IMR-90 (cell line): ENCODE measurements around the gene DLX2. TPM values are rescaled to one million over a fixed set of nuclear protein-coding genes. Genes with fewer than 3 reads are reported as not detected.

Source experiments
- ATAC-seq: fragments of 200-7000 bp; cut with Tn5 transposase; 2 replicates; pipeline ENCODE4 v1.9.1; 2020; ENCODE audit warnings: low read depth, mild to moderate bottlenecking, moderate library complexity
- BruUV-seq: library from RNA; stranded (reverse); fragments of 400-500 nt; replicated peaks from 2 replicates; lab custom pipeline; 2021; lab: Mats Ljungman, UMichigan
- CTCF ChIA-PET: fragments of 300-600 bp; formaldehyde crosslinking; extraction: SDS; loops from one replicate; lab custom pipeline; 2021; ENCODE audit warnings: antibody characterized with exemption; lab: Yijun Ruan, JAX
- POLR2A ChIA-PET: fragments of 300-600 bp; sonication (Branson Sonifier 250); formaldehyde crosslinking; loops from one replicate; lab custom pipeline; 2022; ENCODE audit warnings: antibody characterized with exemption; ENCODE audit not compliant: unreplicated experiment; lab: Charles Lee
- DNase-seq: peaks from one replicate; pipeline ENCODE4 v3.0.0; 2013
- H2AFZ ChIP-seq: replicated peaks from 2 replicates; pipeline ENCODE3; 2013; ENCODE audit warnings: low read length, mild to moderate bottlenecking; ENCODE audit not compliant: poor library complexity
- H2AK5ac ChIP-seq: 2 replicates; pipeline ENCODE4 v1.6.1; 2013; ENCODE audit warnings: low read depth, low read length, inconsistent platforms
- H2AK9ac ChIP-seq: replicated peaks from 2 replicates; pipeline ENCODE3; 2013; ENCODE audit warnings: mild to moderate bottlenecking, low read depth, low read length, moderate library complexity; ENCODE audit not compliant: poor library complexity
- H2BK120ac ChIP-seq: 2 replicates; pipeline ENCODE4 v1.6.1; 2013; ENCODE audit warnings: low read depth, low read length, inconsistent platforms
- H2BK15ac ChIP-seq: 3 replicates; pipeline ENCODE4 v1.6.1; 2013; ENCODE audit warnings: low read depth, low read length, inconsistent platforms
- H2BK20ac ChIP-seq: 2 replicates; pipeline ENCODE4 v1.6.1; 2013; ENCODE audit warnings: low read depth, mild to moderate bottlenecking, inconsistent platforms, low read length, moderate library complexity
- H2BK5ac ChIP-seq: 2 replicates; pipeline ENCODE4 v1.6.1; 2013; ENCODE audit warnings: mild to moderate bottlenecking, low read depth, low read length, inconsistent platforms; ENCODE audit not compliant: poor library complexity, severe bottlenecking
- H3K14ac ChIP-seq: replicated peaks from 2 replicates; pipeline ENCODE4 v1.6.1; 2013; ENCODE audit warnings: low read depth, low read length, inconsistent platforms
- H3K18ac ChIP-seq: 2 replicates; pipeline ENCODE4 v1.6.1; 2013; ENCODE audit warnings: low read depth, low read length, control low read depth
- H3K23ac ChIP-seq: 2 replicates; pipeline ENCODE4 v1.6.1; 2013; ENCODE audit warnings: low read depth, low read length, inconsistent platforms
- H3K27ac ChIP-seq: 2 replicates; pipeline ENCODE4 v1.5.1; 2013; ENCODE audit warnings: mild to moderate bottlenecking, control low read depth, low read length; ENCODE audit not compliant: insufficient read depth
- H3K27me3 ChIP-seq: 2 replicates; pipeline ENCODE4 v1.6.1; 2013; ENCODE audit warnings: low read length; ENCODE audit not compliant: control insufficient read depth, insufficient read depth
- H3K36me3 ChIP-seq: 2 replicates; pipeline ENCODE4 v1.6.1; 2013; ENCODE audit warnings: low read length, mixed read lengths; ENCODE audit not compliant: control insufficient read depth, insufficient read depth
- H3K4ac ChIP-seq: 2 replicates; pipeline ENCODE4 v1.6.1; 2013; ENCODE audit warnings: low read depth, low read length, inconsistent platforms
- H3K4me1 ChIP-seq: 2 replicates; pipeline ENCODE4 v1.6.1; 2013; ENCODE audit warnings: low read length, mixed read lengths; ENCODE audit not compliant: control insufficient read depth, insufficient read depth
- H3K4me2 ChIP-seq: 2 replicates; pipeline ENCODE4 v1.6.1; 2013; ENCODE audit warnings: low read depth, mild to moderate bottlenecking, control low read depth, low read length, moderate library complexity
- H3K4me3 ChIP-seq: 2 replicates; pipeline ENCODE4 v1.5.1; 2013; ENCODE audit warnings: low read depth, mild to moderate bottlenecking, control low read depth, low read length, moderate library complexity; ENCODE audit not compliant: insufficient read depth
- H3K56ac ChIP-seq: 2 replicates; pipeline ENCODE4 v1.6.1; 2013; ENCODE audit warnings: low read length, inconsistent platforms; ENCODE audit not compliant: insufficient read depth; ENCODE audit errors: extremely low read depth
- H3K79me1 ChIP-seq, 2 experiments: 2 replicates each; pipeline ENCODE4 v1.6.1; 2013; ENCODE audit warnings: low read length in 2 of 2, inconsistent platforms in 1 of 2, low read depth in 1 of 2
- H3K9ac ChIP-seq: 2 replicates; pipeline ENCODE4 v1.6.1; 2013; ENCODE audit warnings: low read depth, low read length, control low read depth
- H3K9me1 ChIP-seq: 2 replicates; pipeline ENCODE4 v1.6.1; 2013; ENCODE audit warnings: low read length, inconsistent platforms; ENCODE audit not compliant: insufficient read depth
- H3K9me3 ChIP-seq: 2 replicates; pipeline ENCODE4 v1.6.1; 2013; ENCODE audit warnings: low read length; ENCODE audit not compliant: control insufficient read depth, insufficient read depth
- H4K20me1 ChIP-seq: 2 replicates; pipeline ENCODE4 v1.6.1; 2013; ENCODE audit warnings: low read length, inconsistent platforms; ENCODE audit not compliant: insufficient read depth
- H4K5ac ChIP-seq: 2 replicates; pipeline ENCODE4 v1.6.1; 2013; ENCODE audit warnings: mild to moderate bottlenecking, low read depth, low read length, control low read depth
- H4K8ac ChIP-seq, 2 experiments: 2 replicates each; pipeline ENCODE4 v1.6.1; 2013; ENCODE audit warnings: low read depth in 2 of 2, low read length in 2 of 2, control low read depth in 1 of 2, inconsistent platforms in 1 of 2
- H4K91ac ChIP-seq: 2 replicates; pipeline ENCODE4 v1.6.1; 2013; ENCODE audit warnings: low read depth, low read length, inconsistent platforms; ENCODE audit not compliant: insufficient read depth
- BHLHE40 ChIP-seq: fragments of 150-350 bp; IDR thresholded peaks from 2 replicates; pipeline ENCODE4 v1.6.1; 2016; ENCODE audit warnings: mild to moderate bottlenecking, low read depth, low read length
- CHD1 ChIP-seq: IDR thresholded peaks from 2 replicates; pipeline ENCODE4 v1.6.1; 2012; ENCODE audit warnings: low read depth, low read length, improper control_type of control experiment
- FOS ChIP-seq: fragments of 150-350 bp; IDR thresholded peaks from 2 replicates; pipeline ENCODE4 v1.6.1; 2016; ENCODE audit warnings: low read depth, low read length
- MAFK ChIP-seq: IDR thresholded peaks from 2 replicates; pipeline ENCODE4 v1.6.1; 2012; ENCODE audit warnings: low read depth, low read length, improper control_type of control experiment
- MXI1 ChIP-seq: IDR thresholded peaks from 2 replicates; pipeline ENCODE4 v1.6.1; 2012; ENCODE audit warnings: low read depth, mild to moderate bottlenecking, low read length, moderate library complexity, borderline replicate concordance
- NFE2L2 ChIP-seq: fragments of 150-350 bp; IDR thresholded peaks from 2 replicates; pipeline ENCODE4 v1.6.1; 2016; ENCODE audit warnings: low read depth, mild to moderate bottlenecking, low read length
- POLR2A ChIP-seq: IDR thresholded peaks from 2 replicates; pipeline ENCODE4 v1.6.1; 2012; ENCODE audit warnings: mild to moderate bottlenecking, low read depth, low read length
- RAD21 ChIP-seq: IDR thresholded peaks from 2 replicates; pipeline ENCODE4 v1.6.1; 2012; ENCODE audit warnings: low read length, improper control_type of control experiment
- RCOR1 ChIP-seq: IDR thresholded peaks from 2 replicates; pipeline ENCODE4 v1.6.1; 2012; ENCODE audit warnings: mild to moderate bottlenecking, low read length, improper control_type of control experiment; ENCODE audit not compliant: insufficient replicate concordance
- WGBS, 2 experiments: methylation state at CpG; one replicate each; pipeline versions ENCODE4 v1.1.5 to v1.1.7; 2013; ENCODE audit warnings: missing lambda C conversion rate in 2 of 2; ENCODE audit not compliant: insufficient read length in 1 of 2; ENCODE audit errors: extremely low coverage in 2 of 2; 5-methylcytosine and 5-hydroxymethylcytosine counted together
- dilution Hi-C: fragments of 300-500 bp; cut with HindIII; formaldehyde crosslinking; loops from one replicate; pipeline ENCODE4 v1.14.3; 2018; ENCODE audit warnings: low sequenced_read_pairs; ENCODE audit not compliant: unreplicated experiment
- in situ Hi-C: fragments of 300-500 bp; cut with MboI; formaldehyde crosslinking; loops from 3 replicates; pipeline ENCODE4 v1.14.3; 2019; ENCODE audit warnings: low sequenced_read_pairs, inconsistent platforms, mixed read lengths
- intact Hi-C: fragments of 100-400 bp; cut with micrococcal nuclease; formaldehyde crosslinking; loops from 2 replicates; pipeline ENCODE4 v1.10.0; 2022
- polyA plus RNA-seq, 3 experiments: library from polyadenylated mRNA; depleted of rRNA; stranded (reverse); fragments of >200 nt; gene quantifications; 2 replicates each; pipeline ENCODE4 v1.2.3, GENCODE V29; 2012; ENCODE audit warnings: low replicate concordance in 1 of 3
- total RNA-seq: library from RNA; depleted of rRNA; stranded (reverse); fragments of >200 nt; gene quantifications from 2 replicates; pipeline ENCODE4 v1.2.3, GENCODE V29; 2012
- TF ChIP-seq, protein P1 (sequence below): fragments of 150-350 bp; IDR thresholded peaks from 2 replicates; pipeline ENCODE4 v1.6.1; 2016; ENCODE audit warnings: low read depth, mild to moderate bottlenecking, low read length, moderate library complexity, borderline replicate concordance
- TF ChIP-seq, protein P2 (sequence below): fragments of 150-350 bp; IDR thresholded peaks from 2 replicates; pipeline ENCODE4 v1.6.1; 2017; ENCODE audit warnings: mild to moderate bottlenecking, antibody characterized with exemption, low read length, low read depth

The DLX2 gene
- total and polyA plus RNA-seq, 2 of the 4 experiments (the other 2 are of a cell fraction): 0.38 TPM; not detected in 1

DNA sequence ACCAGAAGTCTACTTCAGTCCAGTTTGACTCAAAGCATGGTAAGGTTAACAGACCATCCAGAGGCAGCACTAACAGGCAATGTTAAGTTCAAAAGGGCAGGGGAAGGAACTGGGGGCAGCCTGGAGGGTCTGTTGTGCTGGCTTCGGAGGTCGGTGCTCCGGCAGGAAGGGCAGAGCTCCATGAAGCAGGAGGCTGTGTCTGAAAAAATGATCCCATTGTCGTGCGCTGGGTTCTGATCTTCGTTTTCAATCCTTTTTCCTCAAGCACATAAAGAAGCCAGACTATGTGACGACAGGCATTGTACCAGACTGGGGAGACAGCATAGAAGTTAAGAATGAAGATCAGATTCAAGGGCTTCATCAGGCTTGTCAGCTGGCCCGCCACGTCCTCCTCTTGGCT is 39.3 kb downstream of the DLX2 start:
- Histone ChIP-seq H3K79me1 (no peaks in the 10 kb centered on the region), H3K18ac (no peak overlapping the region), H4K20me1 (no peaks in the 10 kb centered on the region), H3K4ac (no peak overlapping the region), H3K4me1 (no peaks in the 10 kb centered on the region), H3K9me1 (no peaks in the 10 kb centered on the region), H2AK5ac (no peak overlapping the region), H3K4me2 (no peak overlapping the region), H4K8ac (no peak overlapping the region), H3K23ac (no peak overlapping the region), H4K91ac (no peak overlapping the region), H3K4me3 (no peak overlapping the region), H2BK20ac (no peak overlapping the region), H3K14ac (no peak overlapping the region), H2BK5ac (no peak overlapping the region), H3K27ac (no peak overlapping the region), H2BK15ac (no peak overlapping the region), H3K27me3 (no peaks in the 10 kb centered on the region), H4K5ac (no peak overlapping the region), H2AFZ (no peak overlapping the region), H3K9ac (no peak overlapping the region), H3K36me3 (no peaks in the 10 kb centered on the region), H3K56ac (no peak overlapping the region), H2AK9ac (no peak overlapping the region), H2BK120ac (no peak overlapping the region), H3K9me3 (no peaks in the 10 kb centered on the region)
- BruUV-seq: no TSS peak
- dilution Hi-C loops (no loop called here), in situ Hi-C loops (no loop called here), intact Hi-C loops (no loop called here)
- TF ChIP-seq NFE2L2 (no peak), CHD1 (no peak), FOS (no peak), RCOR1 (no peak), MXI1 (no peak), RAD21 (no peak), POLR2A (no peak), MAFK (no peak), BHLHE40 (no peak)
- TF ChIP-seq, protein P1, sequence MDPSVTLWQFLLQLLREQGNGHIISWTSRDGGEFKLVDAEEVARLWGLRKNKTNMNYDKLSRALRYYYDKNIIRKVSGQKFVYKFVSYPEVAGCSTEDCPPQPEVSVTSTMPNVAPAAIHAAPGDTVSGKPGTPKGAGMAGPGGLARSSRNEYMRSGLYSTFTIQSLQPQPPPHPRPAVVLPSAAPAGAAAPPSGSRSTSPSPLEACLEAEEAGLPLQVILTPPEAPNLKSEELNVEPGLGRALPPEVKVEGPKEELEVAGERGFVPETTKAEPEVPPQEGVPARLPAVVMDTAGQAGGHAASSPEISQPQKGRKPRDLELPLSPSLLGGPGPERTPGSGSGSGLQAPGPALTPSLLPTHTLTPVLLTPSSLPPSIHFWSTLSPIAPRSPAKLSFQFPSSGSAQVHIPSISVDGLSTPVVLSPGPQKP: no peak
- TF ChIP-seq, protein P2, sequence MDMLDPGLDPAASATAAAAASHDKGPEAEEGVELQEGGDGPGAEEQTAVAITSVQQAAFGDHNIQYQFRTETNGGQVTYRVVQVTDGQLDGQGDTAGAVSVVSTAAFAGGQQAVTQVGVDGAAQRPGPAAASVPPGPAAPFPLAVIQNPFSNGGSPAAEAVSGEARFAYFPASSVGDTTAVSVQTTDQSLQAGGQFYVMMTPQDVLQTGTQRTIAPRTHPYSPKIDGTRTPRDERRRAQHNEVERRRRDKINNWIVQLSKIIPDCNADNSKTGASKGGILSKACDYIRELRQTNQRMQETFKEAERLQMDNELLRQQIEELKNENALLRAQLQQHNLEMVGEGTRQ: no peak
- CTCF ChIA-PET: no interaction called here
- POLR2A ChIA-PET: no interaction called here
- DNase-seq: no peak
- no peak for ATAC-seq
- WGBS, 2 experiments: no CpG with 5 or more reads among the region's 9 CpGs
